ENCODE measurements around the gene SKOR2.

Gene SKOR2, protein sequence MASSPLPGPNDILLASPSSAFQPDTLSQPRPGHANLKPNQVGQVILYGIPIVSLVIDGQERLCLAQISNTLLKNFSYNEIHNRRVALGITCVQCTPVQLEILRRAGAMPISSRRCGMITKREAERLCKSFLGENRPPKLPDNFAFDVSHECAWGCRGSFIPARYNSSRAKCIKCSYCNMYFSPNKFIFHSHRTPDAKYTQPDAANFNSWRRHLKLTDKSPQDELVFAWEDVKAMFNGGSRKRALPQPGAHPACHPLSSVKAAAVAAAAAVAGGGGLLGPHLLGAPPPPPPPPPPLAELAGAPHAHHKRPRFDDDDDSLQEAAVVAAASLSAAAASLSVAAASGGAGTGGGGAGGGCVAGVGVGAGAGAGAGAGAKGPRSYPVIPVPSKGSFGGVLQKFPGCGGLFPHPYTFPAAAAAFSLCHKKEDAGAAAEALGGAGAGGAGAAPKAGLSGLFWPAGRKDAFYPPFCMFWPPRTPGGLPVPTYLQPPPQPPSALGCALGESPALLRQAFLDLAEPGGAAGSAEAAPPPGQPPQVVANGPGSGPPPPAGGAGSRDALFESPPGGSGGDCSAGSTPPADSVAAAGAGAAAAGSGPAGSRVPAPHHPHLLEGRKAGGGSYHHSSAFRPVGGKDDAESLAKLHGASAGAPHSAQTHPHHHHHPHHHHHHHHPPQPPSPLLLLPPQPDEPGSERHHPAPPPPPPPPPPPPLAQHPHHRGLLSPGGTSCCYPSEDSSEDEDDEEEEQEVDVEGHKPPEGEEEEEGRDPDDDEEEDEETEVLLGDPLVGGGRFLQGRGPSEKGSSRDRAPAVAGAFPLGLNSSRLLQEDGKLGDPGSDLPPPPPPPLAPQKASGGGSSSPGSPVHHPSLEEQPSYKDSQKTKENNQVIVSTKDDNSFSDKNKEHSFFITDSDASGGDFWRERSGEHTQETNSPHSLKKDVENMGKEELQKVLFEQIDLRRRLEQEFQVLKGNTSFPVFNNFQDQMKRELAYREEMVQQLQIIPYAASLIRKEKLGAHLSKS

DNA sequence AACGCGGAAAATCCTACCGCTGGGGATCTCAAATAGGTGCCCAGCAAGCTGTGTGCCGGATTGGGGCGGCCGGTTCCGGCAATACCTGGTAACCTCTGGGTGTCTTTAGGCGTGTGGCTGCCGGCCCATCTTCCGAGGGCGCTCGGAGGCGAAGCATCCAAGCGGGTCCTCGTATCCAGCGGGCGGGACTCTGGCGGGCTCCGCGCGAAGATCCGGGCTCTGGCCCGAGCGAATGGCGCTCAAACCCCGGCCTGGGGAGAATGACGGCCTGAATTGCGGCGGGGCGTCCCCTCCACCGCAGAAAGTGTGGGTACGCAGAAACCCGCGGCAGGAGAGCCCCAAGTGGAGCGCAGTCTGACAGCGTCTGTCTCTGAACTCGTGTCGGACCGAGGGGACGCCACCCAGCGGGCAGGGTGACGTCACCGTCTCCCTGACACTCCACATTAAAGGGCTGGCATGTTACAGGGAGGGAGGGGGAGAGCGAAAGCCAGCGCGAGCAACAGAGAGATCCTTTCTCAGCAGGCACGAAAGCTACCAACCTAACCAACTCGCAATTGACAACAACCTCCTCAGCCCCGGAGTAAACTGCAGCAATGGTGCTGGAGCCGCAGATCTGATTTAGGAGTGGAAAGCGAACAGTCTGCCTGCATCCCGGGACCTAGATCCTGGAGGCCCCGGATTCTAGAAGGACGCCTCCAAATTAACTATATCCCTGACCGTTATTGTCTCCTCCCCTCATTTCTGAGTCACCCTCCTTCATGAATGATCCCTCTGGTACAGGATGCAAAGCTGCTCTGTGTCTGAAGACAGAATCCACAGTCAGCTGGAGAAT lies at the start of gene SKOR2:
Gene SKOR2 (minus strand): TSS at position 372 of the 832 bp plus-strand sequence. CDS start 2,477 bp downstream, outside the sequence.
- DNase-seq, result no peak

DNA sequence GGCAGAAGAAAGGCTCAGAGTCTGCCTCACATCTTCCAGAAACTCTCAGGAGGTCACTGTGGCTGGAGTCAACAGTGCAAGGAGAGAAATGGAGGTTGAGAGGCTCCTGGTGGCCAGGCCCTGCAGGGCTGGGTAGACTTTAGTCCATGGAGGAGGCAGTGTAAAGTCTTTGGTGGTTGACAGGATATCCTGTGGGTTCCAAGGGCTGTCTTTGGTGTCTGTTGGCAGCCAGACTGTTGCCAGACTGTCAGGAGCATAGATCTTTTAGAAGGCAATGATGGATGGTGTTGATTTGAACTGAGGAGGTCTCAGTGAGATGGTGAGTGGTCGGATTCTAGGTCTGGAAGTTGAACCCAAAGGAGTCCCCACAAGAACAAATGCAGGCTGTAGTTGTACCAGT lies 45.0 kb upstream of the SKOR2 start:
- no peak for DNase-seq

DNA sequence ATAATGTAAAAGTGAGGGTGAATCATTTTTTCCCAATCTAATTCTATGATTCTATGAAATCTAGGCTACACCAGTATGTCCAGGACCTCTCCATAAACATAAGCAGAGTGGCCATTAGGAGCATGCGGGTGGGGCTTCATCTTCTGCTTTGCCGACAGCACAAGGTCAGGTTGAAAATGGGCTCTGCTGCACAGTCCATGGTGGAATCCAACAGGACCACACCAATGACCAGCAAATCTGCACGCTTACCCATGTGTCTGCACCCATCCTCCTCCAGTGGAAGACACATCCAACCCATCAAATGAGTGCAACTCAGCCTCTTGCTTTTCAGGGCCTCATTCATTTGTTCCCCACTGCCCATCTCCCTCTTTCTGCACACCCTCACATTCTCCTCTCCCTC lies 43.3 kb upstream of the SKOR2 start:
- no peak for DNase-seq

DNA sequence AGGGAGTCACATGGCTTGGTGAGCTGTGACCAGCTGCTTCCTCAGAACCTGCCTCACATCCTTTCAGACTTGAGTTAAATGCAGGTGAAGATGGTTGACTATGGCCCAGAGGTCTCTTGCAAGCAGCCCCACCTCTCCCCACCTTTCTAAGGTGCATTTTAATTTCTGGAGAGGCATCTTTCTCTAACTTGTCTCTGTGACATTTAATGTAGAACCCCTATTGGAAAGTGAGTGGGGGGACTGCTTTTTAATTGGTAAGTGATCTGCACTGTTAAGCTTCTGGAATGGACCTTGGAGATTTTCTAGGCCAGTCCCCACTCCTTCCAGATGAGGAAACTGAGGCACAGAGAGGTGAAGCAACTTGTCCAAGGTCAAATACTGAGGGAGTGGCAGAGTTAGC lies 37.3 kb upstream of the SKOR2 start:
- DNase-seq, result no peak

DNA sequence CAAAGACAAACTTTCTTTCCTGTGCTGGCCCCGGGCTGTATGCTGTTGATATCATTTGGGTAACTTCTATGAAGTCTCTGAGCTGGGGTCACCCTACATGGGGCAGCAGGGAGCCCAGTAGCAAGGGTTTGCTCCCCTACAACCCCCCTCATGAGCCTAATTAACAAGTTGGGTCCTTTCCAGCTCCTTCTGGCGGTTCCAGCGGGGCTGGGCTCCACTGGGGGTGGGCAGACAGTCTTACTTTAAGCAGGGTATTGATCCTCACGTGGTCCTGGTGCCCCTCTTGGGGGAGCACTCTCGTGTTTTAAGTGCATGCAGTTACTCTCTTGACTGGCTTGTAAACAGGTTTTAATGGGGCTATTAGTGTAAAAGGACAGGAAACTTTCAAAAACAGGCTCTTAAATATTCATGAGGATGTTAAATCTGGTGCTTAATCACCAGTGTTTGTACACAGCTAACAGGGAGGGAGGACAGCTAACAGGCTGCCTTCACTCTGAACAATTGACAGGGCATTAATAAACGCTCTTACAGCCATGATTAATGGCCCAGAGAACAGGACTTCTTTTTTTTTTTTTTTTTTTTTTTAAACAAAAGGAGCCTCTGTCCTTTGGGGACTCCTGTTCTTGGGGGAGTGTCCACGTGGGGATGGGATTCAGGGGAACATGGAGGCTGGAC lies 36.6 kb upstream of the SKOR2 start:
- DNase-seq, result no peak

DNA sequence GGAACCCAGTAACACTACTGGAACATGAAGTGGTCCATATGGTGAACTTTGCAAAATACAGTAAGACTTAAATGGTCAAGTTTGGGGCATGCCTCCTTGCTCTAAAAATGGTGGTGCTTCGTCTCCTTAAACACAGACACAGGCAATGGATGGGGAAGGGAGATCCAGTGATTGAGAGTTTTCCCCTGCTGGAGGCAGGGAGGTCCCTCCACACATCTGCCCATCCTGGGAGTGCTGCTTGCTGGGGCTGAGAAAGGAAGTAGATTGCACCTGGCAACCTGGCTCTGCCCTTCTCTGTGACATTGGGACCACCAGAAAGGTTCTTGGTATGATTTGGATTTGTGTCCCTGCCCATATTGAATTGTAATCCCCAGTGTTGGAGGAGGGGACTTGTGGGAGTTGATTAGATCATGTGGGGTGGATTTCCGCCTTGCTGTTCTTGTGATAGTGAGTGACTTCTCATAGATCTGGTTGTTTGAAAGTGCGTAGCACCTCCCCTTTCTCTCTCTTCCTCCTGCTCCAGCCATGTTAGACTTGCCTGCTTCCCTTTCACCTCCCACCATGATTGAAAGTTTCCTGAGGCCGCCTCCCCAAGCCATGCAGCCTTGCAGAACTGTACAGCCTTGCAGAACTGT lies 35.4 kb upstream of the SKOR2 start:
- DNase-seq, result no peak

DNA sequence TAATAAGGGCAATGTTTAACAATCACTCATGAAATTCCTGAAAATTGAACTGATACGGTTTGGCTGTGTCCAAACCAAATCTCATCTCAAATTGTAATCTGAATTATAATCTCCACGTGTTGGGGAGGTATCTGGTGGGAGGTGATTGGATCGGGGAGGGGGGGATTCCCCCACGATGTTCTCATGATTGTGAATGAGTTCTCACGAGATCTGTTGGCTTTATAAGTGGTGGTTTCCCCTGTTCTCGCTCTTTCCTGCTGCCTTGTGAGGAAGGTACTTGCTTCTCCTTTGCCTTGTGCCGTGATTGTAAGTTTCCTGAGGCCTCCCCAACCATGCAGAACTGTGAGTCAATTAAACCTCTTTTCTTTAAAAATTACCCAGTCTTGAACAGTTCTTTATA lies 34.0 kb upstream of the SKOR2 start:
- no peak for DNase-seq

DNA sequence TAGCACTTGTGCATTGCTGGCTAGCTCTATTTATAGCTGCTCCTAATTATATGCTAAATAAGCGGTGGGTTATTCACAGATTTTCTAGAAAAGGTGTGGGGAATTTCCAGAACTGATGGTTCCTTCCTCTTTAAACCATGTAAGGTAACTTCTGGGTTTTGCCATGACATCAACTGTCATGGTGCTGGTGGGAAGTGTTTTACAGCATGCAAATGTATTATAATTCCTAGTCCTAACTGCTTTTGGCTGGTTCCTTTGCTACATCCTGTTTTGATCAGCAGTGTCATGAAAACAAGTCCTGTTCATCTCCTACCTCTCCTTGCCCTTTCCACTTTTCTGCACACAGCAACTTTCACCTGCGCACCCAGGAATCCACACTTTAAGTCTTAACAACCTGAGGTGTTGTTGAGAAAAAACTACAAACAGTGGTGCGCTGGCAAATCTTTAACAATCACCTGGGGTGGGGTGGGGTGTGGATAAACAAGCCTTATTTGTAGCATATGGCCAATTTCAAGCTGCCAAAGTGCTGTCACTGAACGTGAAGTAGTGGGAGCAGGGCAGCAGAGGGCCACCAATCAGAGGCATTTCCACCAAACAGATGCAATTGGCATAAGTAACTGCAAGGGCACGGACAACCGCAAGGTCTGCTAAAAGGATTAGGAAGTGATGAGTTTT lies 33.4 kb upstream of the SKOR2 start:
- no peak for DNase-seq

DNA sequence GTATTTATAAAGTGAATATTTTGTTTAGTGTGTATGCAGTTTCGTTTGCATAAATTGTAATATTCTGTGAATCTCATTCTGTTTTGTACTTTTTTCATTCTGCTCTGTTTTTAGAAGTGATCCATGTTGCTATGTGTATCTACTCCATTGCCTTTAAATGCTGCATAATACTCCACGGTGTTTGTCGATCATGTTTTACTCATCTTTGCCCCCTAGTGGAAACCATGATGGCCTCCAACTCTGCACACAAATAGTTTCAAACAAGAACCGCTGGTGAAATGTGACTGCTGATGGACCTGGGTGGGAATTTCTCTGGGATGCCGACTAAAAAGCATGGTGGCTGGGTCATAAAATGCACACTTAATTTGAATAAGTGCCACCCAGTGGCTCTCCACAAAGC lies 32.0 kb upstream of the SKOR2 start:
- no peak for DNase-seq

DNA sequence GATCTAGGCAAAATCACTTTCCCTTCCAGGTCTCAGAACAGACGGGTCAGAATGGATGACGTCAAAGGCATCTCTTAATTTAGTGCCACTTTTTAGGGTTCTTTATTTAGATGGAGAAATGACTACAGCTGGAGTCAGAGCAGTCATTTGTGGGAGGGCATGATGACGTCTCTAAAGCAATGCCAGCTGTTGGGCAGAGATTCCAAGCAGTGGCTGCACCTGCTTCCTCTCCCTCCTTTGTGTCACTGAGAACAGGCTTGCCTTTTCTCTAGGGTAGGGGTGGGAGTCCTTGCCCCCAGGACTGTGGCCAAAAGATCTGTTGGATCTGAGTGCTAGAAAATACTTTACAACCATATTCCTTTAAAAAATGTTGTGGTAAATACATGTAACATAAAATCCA lies 28.7 kb upstream of the SKOR2 start:
- DNase-seq, result no peak

DNA sequence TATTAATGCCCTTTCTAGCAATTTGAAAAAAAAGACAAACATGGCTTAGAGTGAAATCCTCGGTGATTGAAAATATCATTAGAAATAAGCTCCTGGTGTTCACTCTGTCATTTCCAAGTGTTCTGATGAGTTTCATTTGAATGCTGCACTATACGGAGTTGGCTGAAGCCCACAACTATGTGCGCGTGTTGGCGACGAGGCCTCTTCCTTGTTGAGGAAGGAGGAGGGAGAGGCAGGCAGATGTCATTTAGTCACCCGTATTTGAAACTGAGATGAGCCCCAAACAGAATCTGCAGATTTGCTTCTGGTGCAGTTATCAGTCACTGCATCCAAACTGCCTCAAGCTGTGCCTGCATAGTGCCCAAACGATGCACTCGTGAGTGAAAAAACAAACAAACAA lies 23.5 kb upstream of the SKOR2 start:
- DNase-seq, result no peak

DNA sequence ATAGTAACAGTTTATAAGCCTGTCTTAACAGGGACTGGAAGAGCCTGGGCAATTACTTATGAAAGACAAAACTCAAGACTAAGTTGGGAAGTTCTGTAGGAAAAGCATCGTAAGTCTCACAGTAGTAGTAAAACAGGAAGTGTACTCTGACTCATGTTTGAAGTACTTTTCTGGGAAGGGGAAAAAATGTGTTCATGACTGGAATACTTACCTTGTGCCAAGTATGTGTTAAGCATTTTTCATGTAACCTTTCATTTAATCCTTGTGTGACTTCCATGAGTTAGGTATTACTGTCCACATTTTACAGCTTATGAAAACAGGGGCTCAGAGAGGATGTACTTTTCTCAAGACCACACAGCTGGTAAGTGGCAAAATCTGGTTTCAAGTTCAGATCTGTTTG lies 13.7 kb upstream of the SKOR2 start:
- DNase-seq, result no peak

DNA sequence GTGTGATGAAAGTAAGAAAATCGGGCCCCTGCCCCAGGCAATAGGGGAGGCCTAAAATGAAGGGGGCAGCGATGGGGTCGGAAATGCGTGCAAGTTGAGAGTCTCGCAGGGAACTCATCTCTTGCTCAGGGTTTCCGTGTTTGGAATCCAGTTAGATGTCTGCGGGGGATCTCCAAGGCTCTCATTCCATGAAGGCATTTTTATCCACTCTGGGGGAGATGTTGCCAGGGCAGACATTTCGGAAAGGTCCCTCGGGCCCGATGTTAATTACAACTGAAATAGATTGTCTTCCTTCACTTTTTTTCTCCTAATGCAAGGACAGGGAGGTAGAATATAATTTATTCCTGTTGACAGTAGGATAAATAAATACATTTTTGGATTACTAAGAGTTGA lies 12.8 kb upstream of the SKOR2 start:
- DNase-seq, result no peak

DNA sequence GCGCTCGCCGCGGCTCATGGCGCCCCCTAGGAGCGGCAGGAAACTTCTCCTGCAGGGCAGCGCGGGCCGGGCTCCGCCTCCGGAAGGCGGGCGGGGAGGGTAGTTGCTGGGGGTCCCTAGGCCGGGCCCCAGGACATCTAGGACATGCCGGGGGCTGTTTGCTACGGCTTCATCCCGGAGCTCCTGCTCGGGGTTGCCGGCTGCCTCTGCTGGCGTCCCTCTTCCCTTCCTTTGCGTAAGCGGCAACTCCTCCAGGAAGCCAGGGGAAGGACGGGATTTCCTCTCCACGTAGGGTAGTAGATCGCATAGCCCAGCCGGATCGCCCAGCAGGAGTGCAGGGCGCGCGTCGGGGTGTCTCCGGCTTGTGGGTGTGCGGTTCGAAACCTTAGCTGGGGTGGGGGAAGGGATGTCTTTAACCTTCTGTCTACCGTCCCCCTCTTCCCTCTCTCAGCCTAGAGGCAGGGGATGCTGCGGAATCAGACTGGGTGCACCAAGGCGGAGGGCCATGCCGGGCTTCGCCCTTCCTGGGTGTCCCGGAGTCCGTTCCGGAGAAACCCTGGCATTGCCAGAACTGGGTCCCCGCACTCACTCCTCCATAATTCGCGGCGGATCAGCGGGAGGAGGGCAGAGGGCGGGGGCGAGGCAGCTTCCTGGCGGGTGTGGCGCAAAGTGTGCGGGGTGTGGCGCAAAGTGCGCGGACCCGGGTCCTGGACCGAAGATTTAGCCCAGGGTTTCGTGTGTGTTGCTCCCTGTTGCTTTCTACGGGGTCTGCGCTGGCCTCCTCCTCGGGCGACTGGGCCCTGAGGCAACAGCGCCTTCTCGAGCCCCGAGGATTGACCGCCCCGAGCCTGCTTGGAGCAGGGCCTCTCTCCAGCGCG lies 12.2 kb upstream of the SKOR2 start:
- no peak for DNase-seq

DNA sequence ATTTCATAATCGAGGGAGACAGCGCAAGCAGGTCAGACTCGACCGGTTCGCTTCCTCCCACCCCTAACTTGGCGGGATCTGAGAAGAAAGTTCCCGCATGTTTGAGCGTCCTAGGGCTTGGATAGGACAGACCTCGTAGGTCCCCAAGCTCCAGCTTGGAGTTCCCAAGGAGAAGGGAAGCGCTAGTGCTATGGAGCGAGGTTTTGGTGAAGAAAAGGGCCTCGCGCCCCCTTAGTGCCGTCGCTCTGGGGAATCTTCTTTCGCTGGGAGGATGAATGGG lies 11.6 kb upstream of the SKOR2 start:
- DNase-seq, result no peak

DNA sequence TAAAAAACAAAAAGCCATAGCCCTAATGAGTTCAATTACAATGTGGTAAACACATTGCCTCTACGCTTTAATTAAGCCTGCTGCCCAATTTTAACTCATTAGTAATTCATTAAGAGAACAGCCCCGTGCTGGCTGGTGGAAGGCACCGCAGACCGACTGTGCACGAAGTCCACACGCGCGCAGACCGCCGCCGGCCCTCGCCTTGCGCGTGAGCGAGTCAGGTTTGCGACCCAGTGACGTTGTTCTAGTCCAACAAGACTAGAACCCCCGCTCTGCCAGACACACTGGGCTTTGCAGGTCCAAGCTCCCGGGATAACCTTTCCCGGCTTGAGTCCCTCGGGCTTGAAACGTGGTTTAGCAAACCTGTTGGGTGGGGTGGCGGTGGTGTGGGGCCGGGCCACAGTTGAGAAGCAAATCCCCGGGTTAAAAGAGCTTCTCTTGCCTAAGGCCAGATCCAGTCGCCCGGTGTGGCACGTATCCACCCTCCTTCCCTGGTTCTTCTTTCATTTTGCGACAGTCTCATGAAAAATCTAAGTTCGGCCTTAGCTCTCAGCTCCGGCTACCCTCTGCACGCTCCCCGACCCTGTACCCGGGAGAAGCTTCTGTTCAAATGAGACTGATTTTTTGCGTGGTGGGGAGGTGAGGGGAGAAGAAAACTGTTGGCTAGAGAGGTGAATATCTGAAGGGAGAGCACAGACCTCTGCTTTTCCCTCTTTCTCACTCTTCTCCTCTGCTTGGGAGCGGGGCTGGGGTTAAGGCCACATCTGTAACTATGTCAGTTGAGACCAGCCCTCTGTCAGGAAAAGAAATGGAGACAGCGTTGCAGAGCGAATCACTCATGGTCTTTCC lies 11.1 kb upstream of the SKOR2 start:
- DNase-seq, result no peak

DNA sequence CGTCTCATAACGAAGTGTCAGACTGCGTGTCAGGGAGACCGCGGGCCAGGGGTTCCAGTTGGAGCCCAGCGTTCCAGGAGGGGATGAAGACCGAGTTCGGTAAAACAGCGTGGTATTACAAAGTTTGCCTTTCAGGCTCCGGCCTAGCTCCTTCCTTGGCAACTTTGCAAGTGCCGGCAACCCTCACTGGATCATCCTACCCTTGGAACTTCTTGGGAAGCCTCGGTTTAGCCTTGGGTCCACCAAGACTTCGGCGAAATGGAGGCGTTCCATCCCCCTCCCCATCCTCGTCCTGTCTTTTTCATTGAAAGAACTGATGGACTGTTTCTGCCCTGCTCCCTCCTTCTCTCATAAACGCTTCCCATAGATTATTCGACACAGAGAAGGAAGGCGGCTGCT lies 10.4 kb upstream of the SKOR2 start:
- no peak for DNase-seq

DNA sequence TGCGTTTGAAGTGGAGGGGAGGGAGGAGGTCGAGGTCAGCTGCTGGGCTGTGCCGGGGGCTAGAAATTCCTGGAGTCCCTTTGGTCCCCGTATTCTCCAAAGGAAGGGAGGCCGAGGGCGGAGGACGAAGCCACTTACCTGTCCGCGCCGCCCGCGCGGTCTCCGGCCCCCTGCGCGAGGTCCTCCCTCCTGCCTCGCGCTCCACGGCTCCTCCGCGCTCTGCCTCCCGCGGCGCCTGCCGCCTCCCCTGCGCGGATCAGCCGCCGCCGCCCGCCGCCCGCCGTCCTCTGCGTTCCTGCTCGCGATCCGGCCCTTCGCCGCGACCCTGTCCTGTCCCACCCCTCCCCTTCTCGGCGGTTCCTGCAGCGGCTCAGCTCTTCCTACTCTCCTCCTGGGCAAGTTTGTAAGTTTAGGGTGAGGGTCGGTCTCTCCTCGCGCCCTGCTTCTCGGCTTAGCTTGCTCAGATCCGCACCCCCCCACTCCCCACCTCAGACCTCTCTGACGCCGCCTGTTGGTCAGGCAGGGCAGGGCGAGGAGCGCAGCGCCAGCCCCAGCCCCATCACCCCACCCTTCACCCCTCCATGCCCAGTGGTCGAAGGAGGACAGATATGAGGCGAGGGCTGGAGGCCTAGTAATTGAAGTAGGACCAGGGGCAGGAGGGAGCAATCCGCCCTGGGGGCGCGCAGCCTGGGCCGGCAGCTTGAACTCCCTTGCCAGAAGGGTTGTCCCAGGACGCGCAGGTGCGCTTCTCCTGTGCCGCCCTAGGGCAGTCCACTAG lies 9.7 kb upstream of the SKOR2 start:
- no peak for DNase-seq

All from NCI-H2107 (cell line).